IPS-20b (cell line): Measurements from ENCODE around the gene C1QTNF12.
"Not testable (repeated sequence)": the region's sequence is repeated elsewhere in the genome, so short reads cannot be mapped to it uniquely, and the experiment has no call there.

Experiments
- H3K27ac ChIP-seq: one replicate; pipeline ENCODE4 v1.5.1; 2013; ENCODE audit warnings: low read length
- H3K27me3 ChIP-seq: 2 replicates; pipeline ENCODE4 v1.6.1; 2013; ENCODE audit warnings: mild to moderate bottlenecking, low read length, inconsistent platforms; ENCODE audit not compliant: insufficient read depth
- H3K36me3 ChIP-seq: 2 replicates; pipeline ENCODE4 v1.6.1; 2013; ENCODE audit warnings: low read depth, mild to moderate bottlenecking, inconsistent platforms, low read length, moderate library complexity; ENCODE audit not compliant: insufficient read depth
- H3K4me1 ChIP-seq: 2 replicates; pipeline ENCODE4 v1.6.1; 2013; ENCODE audit warnings: mild to moderate bottlenecking, control low read depth, inconsistent platforms, low read length, moderate library complexity; ENCODE audit not compliant: insufficient read depth
- H3K4me3 ChIP-seq: 2 replicates; pipeline ENCODE4 v1.5.1; 2013; ENCODE audit warnings: mild to moderate bottlenecking, low read length, inconsistent platforms
- H3K9ac ChIP-seq: 2 replicates; pipeline ENCODE4 v1.6.1; 2013; ENCODE audit warnings: low read depth, mild to moderate bottlenecking, inconsistent platforms, low read length, moderate library complexity
- H3K9me3 ChIP-seq: 2 replicates; pipeline ENCODE4 v1.6.1; 2013; ENCODE audit warnings: mild to moderate bottlenecking, low read depth, low read length, inconsistent platforms; ENCODE audit not compliant: insufficient read depth

The C1QTNF12 gene

DNA sequence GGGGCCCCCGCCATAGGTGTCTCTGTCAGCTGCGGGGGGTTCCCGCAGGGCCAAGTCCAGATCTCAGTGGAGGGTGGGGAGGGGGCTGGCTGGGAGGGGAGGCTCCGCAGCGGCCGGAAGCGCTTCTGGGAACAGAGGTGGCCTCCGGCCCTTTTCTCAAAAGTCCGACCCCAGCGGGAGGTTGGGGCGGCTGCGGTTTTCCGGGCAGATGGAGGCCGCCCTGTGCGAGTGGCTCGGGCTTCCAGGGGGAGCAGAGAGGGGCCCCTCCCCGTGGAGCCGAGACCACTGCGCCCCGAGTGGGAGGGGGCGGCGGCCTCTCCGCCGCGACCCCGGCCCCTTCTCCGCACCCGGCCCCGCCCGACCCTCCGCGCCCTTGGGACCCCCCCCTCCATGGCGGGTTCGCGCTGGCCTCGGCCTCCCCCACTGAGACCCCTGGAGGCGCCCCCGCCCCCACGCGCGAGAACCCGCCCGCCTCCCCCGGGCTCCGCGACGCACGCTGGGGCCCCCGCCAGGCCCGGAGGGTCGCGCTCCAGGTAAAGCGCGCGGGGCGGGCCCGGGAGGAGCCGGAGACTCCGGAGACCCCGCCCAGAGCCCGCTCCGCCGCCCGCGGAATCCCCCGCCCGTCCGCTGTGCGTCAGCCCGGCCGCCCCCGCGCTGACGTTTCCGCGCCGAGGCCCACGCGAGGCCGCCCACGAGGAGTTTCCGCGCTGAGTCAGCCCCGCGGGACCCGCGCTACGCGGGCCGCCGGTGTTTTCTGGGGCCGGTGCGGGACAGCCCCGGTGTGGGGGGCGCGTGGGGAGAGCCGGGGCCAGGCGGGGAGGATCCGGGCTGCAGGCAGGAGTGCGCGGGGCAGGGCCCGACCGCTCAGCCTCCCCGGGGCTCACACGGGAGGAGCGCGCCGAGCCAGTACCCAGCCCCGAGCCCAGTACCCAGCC, 45.4 kb downstream of the C1QTNF12 start:
- Histone ChIP-seq H3K27ac (no peak overlapping the region), H3K9ac (no peak overlapping the region), H3K4me3 (peak overlapping the region; percentile 38; the same call in 1 of the 2 replicates)

GRCh38 chr1:1199961-1200875, 46.3 kb downstream of the C1QTNF12 start:
- Histone ChIP-seq H3K27ac (no peak overlapping the region), H3K4me3 (no peak overlapping the region), H3K27me3 (peaks cover 17% of the 10 kb centered on the region), H3K4me1 (no peaks in the 10 kb centered on the region), H3K9me3 (no peaks in the 10 kb centered on the region), H3K36me3 (no peaks in the 10 kb centered on the region), H3K9ac (no peak overlapping the region)

More for the DNA sequence above, 45.4 kb downstream of the C1QTNF12 start:
- Histone ChIP-seq H3K4me1 (no peaks in the 10 kb centered on the region), H3K36me3 (no peaks in the 10 kb centered on the region), H3K27me3 (peaks cover 27% of the 10 kb centered on the region), H3K9me3 (no peaks in the 10 kb centered on the region)

DNA sequence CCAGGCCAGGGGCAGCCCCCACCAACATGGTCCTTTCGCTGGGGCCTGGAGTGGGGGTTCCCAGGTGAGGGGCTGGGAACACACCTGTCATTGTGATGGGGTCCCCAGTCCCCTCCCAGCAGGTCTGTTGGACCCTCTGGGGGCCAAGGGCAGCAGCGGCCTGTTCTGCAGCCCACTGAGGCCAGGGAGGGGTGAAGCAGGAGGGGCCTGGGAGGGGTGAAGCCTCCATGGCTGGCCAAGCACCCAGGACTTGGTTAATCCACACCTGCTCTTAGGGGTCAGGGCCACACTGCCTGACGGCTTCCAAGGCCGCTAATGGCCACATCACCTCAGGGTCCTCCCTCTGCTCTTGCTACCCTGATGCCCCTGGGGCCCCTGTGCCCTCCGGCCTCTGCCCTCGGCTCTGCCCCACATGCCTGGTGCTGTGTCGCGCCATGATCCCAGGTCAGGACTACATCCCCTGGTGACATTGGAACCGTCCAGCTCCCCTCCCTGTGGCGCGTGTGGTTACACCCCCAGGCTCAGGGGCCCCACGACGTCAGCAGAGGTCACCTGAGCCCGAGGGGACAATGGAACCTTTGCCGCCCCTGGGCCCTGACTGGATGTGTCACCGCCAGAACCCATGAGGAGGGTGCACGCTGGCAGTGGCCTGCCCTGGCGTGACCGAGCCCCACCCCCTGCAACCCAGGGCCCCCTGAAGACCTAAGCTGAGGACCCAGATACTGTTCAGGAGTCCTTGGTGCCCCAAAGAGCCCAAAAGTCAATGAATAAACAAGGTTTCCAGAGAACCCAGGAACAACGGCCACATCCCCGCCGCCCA, 47.2 kb downstream of the C1QTNF12 start:
- peaks cover 2% of the 10 kb centered on the region; the same call in 1 of the 2 replicates for H3K9me3 ChIP-seq
- H3K27ac ChIP-seq = no peak overlapping the region
- H3K9ac ChIP-seq = no peak overlapping the region
- H3K27me3 ChIP-seq = peaks cover 11% of the 10 kb centered on the region
- no peaks in the 10 kb centered on the region for H3K36me3 ChIP-seq
- H3K4me3 ChIP-seq = no peak overlapping the region
- H3K4me1 ChIP-seq = no peaks in the 10 kb centered on the region

GRCh38 chr1:1198423-1199140, 47.9 kb downstream of the C1QTNF12 start:
- Histone ChIP-seq H3K36me3 (no peaks in the 10 kb centered on the region), H3K9me3 (peaks cover 8% of the 10 kb centered on the region; the same call in 1 of the 2 replicates), H3K9ac (no peak overlapping the region), H3K4me3 (no peak overlapping the region), H3K27ac (no peak overlapping the region), H3K4me1 (no peaks in the 10 kb centered on the region), H3K27me3 (peaks cover 11% of the 10 kb centered on the region)

DNA sequence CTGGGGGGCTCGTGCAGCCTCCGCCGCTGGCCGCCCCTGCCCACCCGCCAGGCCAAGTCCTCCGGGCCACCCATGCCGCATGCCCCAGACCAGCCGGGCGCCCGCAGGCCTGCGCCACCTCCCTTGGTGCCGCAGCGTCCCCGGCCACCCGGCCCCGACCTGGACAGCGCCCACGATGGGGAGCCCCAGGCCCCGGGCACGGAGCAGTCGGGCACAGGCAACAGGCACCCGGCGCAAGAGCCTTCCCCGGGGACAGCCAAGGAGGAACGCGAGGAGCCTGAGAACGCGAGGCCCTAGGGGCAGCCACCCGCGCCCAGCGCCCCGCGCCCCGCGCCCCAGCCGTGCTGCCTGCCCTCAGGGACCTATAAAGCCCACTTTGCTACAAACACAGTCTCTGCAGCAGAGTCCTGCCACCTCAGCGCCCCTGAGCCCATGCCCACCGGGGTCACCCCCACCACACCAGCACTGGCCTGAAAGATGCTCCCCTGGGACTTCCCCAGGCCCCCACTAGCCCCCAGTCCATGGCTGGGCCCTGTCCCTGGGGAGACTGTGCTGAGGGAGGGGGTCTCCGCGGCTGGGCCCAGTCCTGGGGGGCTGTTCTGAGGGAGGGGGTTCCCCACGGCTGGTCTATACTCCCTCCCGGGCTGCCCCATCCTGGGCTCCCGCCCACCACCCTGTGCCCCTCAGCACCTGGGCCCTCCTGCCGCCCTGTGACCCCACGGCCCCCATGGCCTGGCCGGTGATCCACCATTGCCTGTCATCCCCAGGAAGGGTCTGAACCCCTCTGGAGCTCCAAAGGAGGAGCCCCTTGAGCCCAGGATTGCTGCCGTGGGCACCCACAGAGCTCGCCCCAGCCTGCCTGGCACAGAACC, 48.7 kb downstream of the C1QTNF12 start:
- H3K27me3 ChIP-seq = peaks cover 11% of the 10 kb centered on the region
- no peak overlapping the region for H3K9ac ChIP-seq
- no peak overlapping the region for H3K27ac ChIP-seq
- H3K36me3 ChIP-seq = no peaks in the 10 kb centered on the region
- H3K4me3 ChIP-seq = no peak overlapping the region
- no peaks in the 10 kb centered on the region for H3K4me1 ChIP-seq
- peaks cover 9% of the 10 kb centered on the region; the same call in 1 of the 2 replicates for H3K9me3 ChIP-seq

DNA sequence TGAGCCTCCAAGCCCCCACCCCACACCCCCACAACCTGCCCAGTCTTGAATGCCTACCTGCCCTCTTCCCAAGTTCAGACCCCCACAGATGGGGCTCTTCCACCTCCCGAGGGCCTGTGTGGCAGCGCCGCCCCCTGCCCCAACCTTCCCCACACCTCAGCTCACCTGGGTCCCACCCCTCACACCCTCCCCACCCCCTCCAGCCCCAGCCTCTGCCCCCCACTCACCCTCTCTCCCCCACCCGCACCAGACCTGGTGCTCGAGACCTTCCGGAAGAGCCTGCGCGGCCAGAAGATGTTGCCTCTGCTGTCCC, 49.4 kb downstream of the C1QTNF12 start:
- peaks cover 11% of the 10 kb centered on the region for H3K27me3 ChIP-seq
- no peak overlapping the region for H3K27ac ChIP-seq
- no peaks in the 10 kb centered on the region for H3K36me3 ChIP-seq
- no peaks in the 10 kb centered on the region for H3K4me1 ChIP-seq
- H3K9me3 ChIP-seq = peaks cover 15% of the 10 kb centered on the region; the same call in 1 of the 2 replicates
- no peak overlapping the region for H3K9ac ChIP-seq
- no peak overlapping the region for H3K4me3 ChIP-seq

DNA sequence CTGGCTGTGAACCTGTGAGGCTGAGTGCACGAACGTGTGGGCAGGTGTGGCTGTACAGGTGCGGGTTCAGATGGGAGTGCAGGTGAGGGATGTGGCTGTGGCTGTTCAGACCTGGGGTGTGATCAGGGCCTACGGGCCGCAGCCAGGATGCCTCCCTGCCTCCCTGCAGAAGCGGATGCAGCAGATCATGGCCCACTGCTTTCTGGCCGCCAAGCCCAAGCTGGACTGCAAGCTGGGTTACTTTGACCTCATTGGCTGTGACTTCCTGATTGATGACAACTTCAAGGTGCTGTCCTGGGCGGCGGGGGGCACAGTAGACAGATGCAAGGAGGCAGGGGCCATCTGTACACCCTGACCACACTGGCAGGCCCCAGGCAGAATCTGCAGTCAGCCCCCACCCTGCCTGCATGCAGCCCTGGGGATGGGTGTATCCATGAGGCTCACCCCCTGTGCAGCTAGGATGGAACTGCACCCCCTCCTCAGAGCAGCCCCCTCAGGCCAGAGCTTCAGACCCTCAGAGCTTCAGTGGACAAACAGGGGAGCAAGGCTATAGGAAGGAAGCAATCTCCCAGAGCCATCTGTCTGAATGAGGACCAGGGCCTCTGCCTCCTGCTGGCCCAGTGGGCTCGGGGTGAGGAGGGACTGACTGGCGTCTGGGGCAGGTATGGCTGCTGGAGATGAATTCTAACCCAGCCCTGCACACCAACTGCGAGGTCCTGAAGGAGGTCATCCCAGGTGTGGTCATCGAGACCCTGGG, 49.9 kb downstream of the C1QTNF12 start:
- Histone ChIP-seq H3K4me1 (no peaks in the 10 kb centered on the region), H3K4me3 (no peak overlapping the region), H3K9ac (no peak overlapping the region), H3K9me3 (peaks cover 17% of the 10 kb centered on the region), H3K27me3 (peaks cover 11% of the 10 kb centered on the region), H3K36me3 (no peaks in the 10 kb centered on the region), H3K27ac (no peak overlapping the region)

GRCh38 chr1:1195726-1196125, 50.8 kb downstream of the C1QTNF12 start:
- not testable (repeated sequence) for H3K4me1 ChIP-seq, H3K36me3 ChIP-seq, H3K9ac ChIP-seq, H3K4me3 ChIP-seq, H3K27ac ChIP-seq
- peaks cover 24% of the 10 kb centered on the region for H3K9me3 ChIP-seq
- H3K27me3 ChIP-seq = peaks cover 11% of the 10 kb centered on the region

DNA sequence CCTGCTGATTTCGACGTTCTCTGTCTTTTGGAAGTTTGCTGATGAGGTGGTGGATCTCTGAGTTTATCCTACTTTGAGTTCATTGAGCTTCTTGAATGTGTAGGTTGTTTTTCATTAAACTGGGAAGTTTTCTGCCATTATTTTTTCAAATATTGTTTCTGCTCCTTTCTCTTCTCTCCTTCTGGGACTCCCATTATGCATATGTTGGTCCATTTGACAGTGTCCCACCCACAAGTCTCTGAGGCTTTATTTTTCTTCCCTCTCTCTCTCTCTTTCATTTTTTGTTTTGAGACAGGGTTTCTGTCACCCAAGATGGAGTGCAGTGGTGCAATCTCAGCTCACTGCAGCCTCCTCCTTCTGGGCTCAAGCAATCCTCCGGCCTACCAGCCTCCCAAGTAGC, 51.8 kb downstream of the C1QTNF12 start:
- Histone ChIP-seq H3K36me3 (no peaks in the 10 kb centered on the region), H3K9me3 (peaks cover 28% of the 10 kb centered on the region), H3K9ac (no peak overlapping the region), H3K27ac (no peak overlapping the region), H3K4me1 (no peaks in the 10 kb centered on the region), H3K4me3 (no peak overlapping the region), H3K27me3 (peaks cover 1% of the 10 kb centered on the region; the same call in 1 of the 2 replicates)
